Measurements from ENCODE around the gene PICK1.

DNA sequence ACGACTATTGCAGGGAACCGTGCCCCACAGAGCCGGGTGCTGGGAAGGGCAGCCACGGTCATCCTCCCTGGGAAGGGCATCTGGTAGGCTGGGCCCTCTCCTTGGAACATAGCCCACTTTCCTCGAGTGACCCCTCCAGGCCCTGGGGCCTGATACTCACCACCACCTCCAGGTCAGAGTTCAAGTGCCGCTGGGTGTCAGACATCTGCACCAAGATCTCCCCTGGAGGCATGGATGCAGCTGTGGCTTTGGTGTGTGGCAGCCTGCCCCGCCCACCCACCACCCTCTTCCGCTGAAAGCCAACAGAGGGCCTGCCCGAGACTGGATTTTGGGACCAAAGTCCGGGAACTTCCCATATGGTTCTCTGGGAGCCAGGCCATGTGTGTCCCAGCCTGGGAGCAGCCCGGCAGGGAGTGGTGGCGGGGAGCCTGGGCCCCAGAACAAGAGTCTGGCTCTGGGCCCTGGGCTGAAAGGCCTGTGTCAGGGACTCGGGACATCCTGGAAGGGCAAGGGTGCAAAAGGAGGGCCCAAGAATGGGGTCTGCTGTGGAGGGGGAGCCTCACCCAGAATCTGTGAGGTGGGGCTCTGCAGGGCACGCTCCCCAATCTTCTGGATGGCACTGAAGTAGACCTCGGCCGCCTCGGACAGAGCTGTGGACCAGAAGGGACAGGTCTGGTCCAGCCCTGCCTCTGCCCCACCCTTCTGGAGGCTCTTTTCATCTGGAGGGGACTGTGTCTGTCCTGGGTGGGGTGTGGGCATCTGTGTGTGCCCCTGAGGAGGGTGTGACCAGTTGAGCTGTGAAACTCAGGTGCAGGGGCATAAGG is 50.7 kb downstream of the PICK1 start:
- TF ChIP-seq, protein P1, sequence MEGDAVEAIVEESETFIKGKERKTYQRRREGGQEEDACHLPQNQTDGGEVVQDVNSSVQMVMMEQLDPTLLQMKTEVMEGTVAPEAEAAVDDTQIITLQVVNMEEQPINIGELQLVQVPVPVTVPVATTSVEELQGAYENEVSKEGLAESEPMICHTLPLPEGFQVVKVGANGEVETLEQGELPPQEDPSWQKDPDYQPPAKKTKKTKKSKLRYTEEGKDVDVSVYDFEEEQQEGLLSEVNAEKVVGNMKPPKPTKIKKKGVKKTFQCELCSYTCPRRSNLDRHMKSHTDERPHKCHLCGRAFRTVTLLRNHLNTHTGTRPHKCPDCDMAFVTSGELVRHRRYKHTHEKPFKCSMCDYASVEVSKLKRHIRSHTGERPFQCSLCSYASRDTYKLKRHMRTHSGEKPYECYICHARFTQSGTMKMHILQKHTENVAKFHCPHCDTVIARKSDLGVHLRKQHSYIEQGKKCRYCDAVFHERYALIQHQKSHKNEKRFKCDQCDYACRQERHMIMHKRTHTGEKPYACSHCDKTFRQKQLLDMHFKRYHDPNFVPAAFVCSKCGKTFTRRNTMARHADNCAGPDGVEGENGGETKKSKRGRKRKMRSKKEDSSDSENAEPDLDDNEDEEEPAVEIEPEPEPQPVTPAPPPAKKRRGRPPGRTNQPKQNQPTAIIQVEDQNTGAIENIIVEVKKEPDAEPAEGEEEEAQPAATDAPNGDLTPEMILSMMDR (conservative IDR thresholded peaks at IDR 0.05; ENCODE audit: low read length), result no peak
- no peak for TF ChIP-seq EZH2phosphoT487 (IDR thresholded peaks at IDR 0.05; ENCODE audit: borderline replicate concordance, low read depth, low read length)

Data from OCI-LY7 (cell line).